Esophagus squamous epithelium (tissue), 4 donors: ENCODE measurements around the gene MINDY1.

ENCODE experiments used
- POLR2A ChIP-seq, 4 donors: fragments of 450-650 bp; IDR thresholded peaks; one replicate each; pipeline ENCODE4 v1.6.1; 2017; ENCODE audit warnings: antibody characterized with exemption in 4 of 4, mild to moderate bottlenecking in 4 of 4, moderate library complexity in 3 of 4
- TF ChIP-seq, protein P1 (sequence below), 6 experiments: fragments of 450-650 bp in 4 of 6; fragments of 200-600 bp in 2 of 6; sonication (generic) in 2 of 6; IDR thresholded peaks; one replicate each; pipeline ENCODE4 v1.5.1; 2016 to 2019; ENCODE audit warnings: antibody characterized with exemption in 6 of 6, mild to moderate bottlenecking in 4 of 6, moderate library complexity in 4 of 6

DNA sequence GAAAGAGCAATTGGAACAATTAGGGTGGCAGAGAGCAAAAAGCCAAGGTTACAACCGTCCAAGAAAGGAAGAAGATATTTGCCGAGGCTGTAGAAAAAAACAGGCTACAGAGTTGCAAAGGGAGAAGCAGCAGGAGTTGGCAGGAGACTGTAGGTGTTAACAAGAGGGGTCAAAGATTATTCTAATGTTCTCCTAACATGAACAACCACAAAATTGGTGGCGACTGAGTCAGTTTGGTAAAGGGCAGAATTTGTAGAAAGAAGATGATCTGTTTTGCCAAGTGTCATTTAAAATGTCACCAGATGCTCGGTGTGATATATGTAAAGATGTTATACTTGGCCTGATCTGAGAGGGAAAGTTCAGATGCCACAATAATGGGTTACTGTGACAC lies 1.1 kb upstream of the MINDY1 start:
- TF ChIP-seq, protein P1, sequence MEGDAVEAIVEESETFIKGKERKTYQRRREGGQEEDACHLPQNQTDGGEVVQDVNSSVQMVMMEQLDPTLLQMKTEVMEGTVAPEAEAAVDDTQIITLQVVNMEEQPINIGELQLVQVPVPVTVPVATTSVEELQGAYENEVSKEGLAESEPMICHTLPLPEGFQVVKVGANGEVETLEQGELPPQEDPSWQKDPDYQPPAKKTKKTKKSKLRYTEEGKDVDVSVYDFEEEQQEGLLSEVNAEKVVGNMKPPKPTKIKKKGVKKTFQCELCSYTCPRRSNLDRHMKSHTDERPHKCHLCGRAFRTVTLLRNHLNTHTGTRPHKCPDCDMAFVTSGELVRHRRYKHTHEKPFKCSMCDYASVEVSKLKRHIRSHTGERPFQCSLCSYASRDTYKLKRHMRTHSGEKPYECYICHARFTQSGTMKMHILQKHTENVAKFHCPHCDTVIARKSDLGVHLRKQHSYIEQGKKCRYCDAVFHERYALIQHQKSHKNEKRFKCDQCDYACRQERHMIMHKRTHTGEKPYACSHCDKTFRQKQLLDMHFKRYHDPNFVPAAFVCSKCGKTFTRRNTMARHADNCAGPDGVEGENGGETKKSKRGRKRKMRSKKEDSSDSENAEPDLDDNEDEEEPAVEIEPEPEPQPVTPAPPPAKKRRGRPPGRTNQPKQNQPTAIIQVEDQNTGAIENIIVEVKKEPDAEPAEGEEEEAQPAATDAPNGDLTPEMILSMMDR (IDR thresholded peaks at IDR 0.05) = no peak
- TF ChIP-seq POLR2A (IDR thresholded peaks at IDR 0.05) = no peak
